ENCODE measurements around the gene CORO1C.
"Not testable (repeated sequence)": the region's sequence is repeated elsewhere in the genome, so short reads cannot be mapped to it uniquely, and the experiment has no call there.

Gene CORO1C

DNA sequence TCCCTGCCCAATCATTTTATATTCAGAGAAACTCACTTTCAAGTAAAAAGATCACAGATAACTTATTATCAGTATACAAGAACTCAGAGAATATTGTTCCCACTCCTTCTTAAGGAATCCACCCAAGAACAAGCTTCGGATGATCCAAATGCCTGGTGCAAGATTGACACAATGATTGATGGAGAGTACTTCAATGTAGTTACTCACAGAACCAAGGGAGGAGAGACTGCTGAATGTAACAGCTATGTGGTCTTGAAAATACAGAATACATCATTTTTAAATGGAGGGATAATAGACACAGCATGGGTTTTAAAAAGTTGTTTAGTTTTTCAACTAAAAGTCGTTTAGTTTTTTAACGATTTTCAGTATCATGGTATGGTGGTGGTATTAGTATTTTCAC, 59.3 kb downstream of the CORO1C start:
- DNase-seq (ENCODE audit: low read depth): no peak

DNA sequence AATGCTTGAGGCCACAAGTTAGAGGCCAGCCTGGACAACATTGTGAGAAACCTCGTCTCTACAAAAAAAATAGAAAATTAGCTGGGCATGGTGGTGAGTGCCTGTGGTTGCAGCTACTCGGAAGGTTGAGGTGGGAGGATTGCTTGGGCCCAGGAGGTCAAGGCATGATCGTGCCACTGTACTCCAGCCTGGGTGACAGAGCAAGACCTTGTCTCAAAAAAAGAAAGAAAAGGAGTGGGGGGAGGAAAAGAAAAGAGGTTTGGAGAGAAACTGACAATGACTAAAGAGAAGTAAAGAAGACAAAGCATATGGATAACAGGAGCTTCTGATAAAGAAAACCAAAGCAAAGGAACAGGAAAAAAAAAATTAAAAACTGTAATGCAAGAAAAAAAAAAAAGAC, 60.2 kb downstream of the CORO1C start:
- no peak for DNase-seq (ENCODE audit: low read depth)

DNA sequence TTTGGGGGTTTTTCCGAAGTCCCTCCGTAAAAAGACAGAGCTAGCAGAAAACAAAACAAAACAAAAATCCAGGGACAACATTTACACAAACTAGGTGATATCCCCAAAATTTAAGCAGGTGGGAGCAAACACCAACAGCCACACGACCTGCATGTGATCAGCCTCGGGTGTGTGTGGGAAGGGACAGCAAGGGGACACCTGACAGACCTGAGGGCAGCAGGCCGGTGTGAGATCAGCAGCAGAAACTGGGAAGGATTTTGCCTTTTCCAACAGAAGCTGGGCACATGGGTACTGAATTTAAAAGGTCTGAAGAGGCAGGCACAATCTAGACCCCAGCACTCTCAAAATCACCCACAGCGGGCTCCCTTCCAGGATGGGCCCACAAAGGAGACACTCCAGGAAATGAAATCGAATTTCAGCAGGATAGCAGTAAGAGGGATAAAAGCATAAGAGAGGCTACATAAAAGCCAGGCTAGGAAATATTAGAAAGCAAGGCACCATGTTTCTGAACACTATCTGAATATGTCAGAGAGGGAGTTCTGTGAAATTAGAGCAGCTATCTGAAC, 61.2 kb downstream of the CORO1C start:
- DNase-seq (ENCODE audit: low read depth): no peak

DNA sequence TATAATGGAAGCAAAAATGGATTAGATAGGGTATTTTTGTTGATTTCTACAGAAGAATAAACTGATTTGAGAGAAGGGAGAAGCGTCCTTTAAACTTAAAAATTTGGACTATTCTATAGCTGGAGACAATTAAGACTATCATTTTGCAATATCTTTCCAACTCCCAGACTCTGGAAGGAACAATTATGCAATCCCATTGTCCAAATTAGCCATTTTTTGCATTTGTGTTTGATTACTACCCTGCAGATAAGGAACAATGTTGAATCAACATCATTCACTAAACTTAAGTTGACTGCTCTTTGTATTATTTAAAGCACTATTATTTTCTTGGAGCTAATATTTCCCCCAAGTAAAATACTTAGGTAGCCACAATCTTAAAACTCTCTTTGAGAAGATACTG, 62.8 kb downstream of the CORO1C start:
- no peak for DNase-seq (ENCODE audit: low read depth)

DNA sequence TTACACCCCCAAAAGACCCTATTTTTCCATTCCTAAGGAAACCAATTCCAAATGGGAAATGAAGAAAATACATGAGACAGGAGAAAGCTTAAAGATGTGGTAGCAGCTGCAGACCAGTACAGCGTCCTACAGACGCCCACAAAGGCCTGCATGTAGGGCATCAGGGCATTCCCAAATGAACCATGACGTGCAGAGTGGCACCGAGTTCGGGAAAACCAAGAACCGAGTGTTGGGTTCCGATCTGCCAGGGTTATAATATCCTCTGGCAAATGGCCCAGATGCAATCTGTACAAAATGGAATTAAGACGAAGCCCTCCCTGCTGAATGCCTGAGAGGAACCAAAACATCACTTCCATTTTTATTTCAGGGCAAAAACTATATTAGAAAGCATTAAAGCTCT, 63.3 kb downstream of the CORO1C start:
- DNase-seq (ENCODE audit: low read depth): no peak

DNA sequence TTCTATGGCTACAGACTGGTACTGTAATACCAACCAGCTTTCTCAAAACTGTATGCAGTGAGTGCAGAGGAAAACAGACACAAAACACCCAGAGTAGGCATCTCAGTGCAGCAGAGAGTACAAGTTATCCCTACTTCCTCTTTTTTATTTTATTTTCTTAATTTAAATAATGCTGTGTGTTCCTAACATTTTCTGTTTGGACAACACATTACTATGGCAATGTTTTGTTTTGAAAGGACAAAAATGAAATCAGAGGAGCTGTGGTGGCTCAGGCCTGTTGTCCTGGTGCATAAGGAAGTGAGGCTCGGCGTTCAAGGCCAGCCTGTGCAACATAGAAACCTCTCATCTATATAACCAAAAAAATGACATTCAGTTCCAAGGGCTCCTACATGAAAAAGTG, 64.0 kb downstream of the CORO1C start:
- DNase-seq (ENCODE audit: low read depth): no peak

DNA sequence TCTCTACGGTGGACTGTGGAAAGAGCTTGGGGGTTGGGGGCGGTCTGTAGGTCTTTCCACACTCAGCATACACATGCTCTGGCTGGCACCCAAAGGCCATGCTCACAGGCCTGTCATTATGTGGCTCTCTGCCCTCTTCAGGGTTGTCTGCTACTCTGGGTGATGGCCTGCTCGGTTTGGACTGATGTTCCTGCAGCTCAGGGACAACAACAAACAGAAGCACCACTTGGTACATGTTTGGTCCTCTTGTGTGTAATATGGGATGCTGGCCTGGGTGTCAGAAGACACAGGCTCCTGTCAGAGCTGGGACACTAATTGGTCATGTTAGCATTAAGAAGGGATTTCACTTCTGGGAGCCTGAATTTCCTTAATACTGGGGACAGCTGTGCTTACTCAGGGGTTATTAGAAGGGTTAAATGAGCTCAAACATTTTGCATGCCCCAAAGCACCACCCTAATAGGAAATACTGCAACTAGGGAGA, 64.9 kb downstream of the CORO1C start:
- no peak for DNase-seq (ENCODE audit: low read depth)

DNA sequence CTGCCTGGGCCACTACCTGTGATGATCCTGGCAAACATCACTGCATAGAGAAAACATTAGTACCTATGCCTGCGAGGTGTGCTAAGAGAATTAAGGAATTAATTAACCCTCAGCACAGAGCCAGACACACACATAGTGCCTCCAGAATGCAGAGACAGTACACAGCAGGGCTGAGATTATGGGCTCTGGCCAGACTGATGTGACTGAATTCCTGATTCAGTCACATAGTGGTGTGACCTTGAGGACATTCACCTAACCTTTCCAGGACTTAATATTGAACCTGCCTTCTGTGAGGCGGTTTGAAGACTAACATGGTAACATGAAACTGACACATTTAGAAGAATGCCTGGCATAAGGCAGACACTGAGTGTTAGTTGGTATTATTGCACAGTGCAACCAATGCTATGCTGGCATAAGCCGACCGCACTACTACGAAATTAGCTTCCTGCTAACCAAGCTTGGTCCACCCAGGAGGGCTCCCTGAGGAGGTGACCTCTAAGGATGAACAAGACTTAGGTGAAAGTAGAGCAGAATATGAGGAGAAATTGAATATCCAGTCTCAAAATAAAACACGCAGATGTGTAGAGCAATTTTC, 65.6 kb downstream of the CORO1C start:
- DNase-seq (ENCODE audit: low read depth): no peak

DNA sequence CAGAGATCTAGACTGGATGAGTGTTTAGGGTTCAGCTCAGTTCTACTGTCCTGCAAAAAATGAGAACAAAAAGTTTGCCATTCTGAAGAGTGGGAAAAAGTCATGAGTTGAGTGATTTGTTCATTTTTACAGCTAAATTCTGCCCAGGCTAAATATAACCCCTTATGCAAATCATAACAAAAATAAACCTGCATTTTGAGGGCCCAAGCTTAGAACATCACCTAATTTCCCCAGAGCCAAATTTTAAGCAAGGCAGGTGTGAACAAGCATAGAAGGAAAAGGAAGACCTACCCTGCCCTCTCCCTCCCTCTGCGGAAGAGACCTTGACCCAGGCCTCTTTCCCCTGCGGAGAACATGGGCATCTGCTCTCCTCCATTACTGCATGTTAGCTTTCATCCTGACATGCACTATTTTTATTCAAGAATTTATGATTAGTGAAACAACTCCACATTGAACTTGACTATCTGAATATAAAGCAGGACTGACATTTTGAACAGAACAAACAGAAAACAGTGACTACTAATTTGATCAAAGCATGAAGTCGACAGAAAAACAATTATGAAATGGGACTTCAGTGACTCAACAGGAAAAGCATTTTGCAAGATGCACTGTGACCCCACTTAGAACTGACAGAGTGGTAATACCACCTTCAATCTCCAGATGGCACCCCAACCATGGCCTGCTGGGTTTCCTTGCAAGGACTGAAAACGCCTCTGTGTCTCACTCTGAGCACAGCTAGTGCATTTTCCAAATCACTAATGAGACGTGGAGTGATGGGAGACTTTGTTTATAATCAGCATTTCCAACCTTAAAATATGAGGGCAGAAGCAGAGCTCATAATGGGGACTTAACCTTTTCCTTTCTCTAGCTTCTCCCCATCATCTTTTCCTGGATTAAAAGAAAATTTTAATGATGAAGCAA, 66.7 kb downstream of the CORO1C start:
- DNase-seq (ENCODE audit: low read depth): peak; percentile 81

DNA sequence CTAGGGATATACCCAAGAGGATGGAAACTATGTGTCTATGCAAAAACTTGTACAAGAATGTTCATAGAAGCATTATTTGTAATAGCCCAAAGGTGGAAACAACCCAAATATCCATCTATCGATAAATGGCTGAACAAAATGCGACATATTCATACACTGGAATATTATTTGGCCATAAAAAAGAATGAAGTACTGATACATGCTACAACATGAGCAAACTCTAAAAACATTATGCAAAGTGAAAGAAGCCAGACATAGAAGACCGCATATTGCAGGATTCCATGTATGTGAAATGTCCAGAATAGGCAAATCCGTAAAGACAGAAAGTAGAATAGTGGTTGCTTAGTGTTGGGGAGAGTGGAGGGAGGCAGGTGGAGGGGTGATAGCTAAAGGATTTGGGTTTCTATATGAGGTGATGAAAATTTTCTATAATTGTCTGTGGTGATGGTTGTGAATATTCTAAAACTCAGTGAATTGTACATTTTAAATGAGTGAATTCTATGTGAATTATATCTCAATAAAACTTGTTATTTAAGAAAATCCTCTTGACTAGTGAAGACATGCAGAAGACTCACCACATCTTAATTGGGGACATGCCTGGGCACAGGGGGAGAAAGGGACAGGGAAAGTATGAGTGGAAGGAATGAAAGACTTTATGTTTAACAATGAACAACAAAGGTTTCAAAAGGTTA, 67.8 kb downstream of the CORO1C start:
- no peak for DNase-seq (ENCODE audit: low read depth)

DNA sequence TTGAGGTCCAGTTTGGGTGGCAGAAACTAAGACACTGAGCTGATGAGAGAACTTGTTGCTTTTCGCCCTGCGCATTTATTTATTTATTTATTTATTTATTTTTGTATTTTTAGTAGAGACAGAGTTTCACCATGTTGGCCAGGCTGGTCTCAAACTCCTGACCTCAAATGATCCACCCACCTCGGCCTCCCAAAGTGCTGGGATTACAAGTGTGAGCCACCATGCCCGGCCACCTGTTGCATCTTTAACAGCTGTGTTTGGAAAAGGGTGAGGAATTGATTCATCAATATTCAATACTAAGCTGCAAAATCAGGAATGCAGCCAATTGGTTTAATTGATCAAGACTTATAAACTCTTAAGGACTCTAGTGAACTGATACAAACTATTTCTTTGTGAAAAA, 73.2 kb downstream of the CORO1C start:
- DNase-seq (ENCODE audit: low read depth): not testable (repeated sequence)

DNA sequence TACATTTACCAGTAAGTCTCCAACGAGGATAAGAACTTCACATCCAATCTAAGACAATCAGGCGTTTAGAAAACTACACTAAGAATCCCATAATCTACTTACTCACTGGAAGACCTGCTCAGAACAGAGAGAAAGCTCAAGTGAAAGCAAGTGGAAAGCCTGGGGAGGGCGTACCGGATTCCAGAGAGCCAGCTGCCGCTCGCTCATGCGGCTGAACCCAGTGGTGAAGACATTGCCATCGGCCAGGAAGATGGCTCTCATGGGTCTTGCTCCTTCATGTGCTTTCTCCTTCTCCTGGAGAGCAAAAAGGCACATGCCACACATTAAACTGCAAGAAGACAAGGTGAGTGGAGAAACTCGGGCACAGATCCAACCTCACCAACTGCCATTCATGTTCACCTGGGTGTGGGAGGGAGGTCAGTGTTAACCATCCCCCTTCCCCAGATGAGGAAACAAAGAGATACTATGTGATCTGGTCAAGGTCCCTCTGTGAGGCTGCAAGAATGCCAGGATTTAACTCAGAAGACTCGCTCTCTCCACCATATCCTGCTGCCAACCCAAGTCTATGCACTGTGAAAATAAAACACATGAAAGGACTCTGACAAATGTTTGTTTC, 74.1 kb downstream of the CORO1C start:
- DNase-seq (ENCODE audit: low read depth): no peak

DNA sequence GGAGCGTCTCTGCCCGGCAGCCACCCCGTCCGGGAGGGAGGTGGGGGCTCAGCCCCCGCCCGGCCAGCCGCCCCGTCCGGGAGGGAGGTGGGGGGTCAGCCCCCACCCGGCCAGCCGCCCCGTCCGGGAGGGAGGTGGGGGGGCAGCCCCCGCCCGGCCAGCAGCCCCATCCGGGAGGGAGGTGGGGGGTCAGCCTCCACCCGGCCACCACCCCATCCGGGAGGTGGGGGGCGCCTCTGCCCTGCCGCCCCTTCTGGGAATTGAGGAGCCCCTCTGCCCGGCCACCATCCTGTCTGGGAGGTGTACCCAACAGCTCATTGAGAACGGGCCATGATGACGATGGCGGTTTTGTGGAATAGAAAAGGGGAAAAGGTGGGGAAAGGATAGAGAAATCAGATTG, 75.1 kb downstream of the CORO1C start:
- DNase-seq (ENCODE audit: low read depth): not testable (repeated sequence)

DNA sequence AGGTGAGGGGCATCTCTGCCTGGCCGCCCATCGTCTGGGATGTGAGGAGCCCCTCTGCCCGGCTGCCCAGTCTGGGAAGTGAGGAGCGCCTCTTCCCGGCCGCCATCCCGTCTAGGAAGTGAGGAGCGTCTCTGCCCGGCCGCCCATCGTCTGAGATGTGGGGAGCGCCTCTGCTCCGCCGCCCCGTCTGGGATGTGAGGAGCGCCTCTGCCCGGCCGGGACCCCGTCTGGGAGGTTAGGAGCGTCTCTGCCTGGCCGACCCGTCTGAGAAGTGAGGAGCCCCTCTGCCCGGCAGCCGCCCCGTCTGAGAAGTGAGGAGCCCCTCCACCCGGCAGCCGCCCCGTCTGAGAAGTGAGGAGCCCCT, 75.5 kb downstream of the CORO1C start:
- DNase-seq (ENCODE audit: low read depth): not testable (repeated sequence)

DNA sequence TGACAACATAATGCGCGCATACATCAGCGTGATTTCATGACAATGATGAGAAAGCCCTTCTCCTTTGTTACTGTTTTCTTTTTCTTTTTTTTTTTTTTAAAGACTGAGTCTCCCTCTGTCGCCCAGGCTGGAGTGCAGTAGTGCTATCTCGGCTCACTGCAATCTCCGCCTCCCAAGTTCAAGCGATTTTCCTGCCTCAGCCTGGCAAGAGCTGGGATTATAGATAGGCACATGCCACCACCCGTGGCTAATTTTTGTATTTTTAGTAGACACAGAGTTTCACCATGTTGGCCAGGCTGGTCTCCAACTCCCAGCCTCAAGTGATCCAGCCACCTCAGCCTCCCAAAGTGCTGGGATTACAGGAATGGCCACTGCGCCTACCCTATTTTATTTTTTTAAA, 76.7 kb downstream of the CORO1C start:
- DNase-seq (ENCODE audit: low read depth): not testable (repeated sequence)

DNA sequence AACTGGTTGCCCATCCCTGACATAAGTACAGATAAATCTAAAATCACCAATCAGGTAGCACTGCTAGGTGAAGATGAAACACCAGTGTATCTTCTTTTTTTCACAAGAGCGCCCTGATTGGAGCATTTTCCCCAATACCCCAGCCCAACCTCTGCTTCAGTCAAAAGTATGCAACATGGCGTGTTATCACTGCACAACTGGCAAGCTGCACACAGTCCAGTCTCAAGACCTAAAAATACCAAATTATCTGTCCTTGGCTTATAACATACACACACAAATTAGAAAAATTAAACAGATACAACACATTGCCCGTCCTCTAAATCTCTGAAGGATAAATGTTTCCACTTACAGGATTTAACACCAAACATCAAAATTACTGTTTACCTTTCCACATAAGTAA, 77.4 kb downstream of the CORO1C start:
- DNase-seq (ENCODE audit: low read depth): no peak

DNA sequence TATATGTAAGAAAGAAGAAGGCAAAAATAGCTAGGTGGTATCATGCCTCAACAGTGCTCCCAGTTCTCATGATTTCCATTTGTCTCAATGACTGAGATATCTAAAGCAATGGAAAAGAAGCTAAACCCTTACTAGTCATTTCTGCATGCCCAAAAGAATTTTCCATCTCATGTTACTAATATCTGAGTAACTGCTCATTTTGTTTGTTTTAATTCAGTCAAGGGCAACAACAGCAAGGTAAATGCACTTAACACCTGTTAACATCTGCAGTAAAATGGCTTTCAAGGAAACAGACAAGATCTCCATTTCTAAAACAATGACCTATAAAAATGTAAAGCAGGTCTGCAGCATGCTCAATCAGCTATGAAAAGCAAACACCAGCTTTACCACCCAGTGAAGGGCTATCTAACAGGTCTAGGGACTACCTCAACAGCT, 78.2 kb downstream of the CORO1C start:
- DNase-seq (ENCODE audit: low read depth): no peak

DNA sequence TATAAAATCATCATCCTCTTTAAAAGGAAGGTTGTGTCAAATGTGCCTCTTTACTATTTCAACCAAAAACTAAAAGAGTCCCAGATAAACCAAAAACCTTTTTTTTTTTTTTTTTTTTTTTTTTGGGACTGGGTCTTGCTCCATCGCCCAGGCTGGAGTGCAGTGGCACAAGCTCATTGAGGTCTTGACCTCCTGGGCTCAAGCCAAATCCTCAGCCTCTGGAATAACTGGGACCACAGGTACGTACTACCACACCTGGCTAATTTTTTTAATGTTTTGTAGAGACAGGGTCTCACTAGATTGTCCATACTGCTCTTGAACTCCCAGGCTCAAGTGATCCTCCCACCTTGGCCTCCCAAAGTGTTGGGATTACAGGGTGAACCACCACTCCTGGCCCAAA, 81.2 kb downstream of the CORO1C start:
- no peak for DNase-seq (ENCODE audit: low read depth)

DNA sequence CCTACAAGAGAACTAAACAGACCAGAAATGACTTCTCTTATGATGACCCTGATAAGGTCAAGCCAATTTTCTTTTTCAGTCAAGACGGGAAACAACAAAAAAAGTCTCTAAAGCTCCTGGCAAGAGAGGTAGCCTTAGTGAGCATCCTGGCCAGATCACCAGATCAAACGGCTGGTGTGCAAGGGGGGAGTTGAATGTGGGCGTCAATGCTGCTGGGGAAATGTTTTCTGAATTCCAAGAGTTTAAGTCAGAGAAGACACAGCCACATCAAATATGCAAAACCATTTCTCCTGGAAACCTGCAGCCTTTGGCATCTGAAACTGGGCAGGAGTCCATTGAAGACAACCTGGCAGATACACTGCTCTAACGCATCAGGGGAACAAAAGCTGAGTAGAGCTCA, 81.6 kb downstream of the CORO1C start:
- DNase-seq (ENCODE audit: low read depth): no peak

DNA sequence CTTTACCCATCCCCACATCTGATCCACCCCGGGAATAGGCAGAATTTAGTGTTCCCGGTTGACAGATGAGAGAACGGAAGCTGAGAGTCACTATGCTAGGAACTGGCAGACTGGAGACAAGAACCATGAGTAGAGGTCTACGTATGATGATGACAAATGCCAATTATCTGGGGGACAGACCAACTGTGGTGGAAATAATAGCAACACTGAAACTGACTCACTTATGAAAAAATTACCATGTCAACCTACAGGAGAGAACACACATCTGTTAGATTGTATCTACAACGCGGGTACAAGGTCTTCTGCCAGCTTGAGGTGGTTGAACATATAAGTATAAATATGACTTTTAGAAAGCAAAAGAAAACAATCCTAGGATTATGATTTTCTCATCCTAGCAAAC, 82.2 kb downstream of the CORO1C start:
- DNase-seq (ENCODE audit: low read depth): no peak

DNA sequence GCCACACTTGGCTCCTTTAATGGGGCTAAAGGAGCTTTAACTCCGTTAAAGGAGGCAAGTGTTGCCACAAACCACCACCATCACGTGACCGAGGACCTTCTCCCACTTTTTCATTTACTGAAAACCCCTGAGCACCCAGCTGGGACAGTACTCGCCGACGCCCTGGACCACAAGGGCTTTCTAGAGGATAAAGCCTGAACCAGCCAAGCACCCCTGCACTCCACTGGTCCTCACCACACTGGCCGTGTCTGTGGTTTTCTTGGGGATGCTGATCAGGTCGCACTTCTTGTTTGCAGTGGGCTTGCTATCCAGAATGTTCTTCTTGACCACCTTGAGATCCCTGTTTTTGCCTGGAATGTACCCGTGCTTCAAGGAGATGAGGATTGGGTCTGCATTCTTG, 82.9 kb downstream of the CORO1C start:
- no peak for DNase-seq (ENCODE audit: low read depth)

DNA sequence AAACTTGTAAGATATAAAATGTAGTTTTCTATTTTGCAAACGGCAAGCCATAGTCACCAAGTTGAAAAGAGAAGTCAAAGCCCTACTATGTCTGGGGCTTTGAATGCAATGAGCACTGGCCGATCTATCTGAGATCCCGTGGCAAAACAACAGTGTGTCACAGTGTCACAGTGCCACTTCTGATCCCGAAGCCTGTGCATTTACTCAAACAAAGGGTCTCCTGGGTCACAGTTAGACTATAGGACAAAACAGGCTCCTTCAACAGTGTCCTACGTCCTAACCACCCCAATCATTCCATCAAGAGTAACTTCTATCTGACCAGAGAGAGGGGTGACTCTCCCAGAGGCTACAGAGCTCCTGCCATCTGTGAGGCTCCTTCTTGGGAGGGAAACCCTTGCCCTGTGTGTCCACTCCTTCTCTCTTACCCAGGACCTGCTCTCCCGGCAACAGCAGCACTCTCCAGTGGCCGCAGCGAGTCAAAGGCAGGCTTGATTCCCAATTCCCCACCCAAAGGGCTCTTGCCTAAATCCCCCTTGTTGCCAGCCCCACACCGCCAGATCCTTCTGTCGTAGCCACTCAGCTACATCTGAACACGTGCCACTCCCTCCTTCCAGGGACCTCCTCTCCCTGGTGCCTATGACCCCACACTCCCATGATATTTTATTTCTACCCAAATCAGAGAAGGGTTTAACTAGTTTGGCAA, 83.6 kb downstream of the CORO1C start:
- DNase-seq (ENCODE audit: low read depth): no peak

Measured in stimulated activated CD4-positive, alpha-beta T cell treated with anti-CD3 and anti-CD28 coated beads, Interleukin-2, amount 100 ng/mL, for 4 hours (primary cell).